Tibial nerve (tissue), 4 donors: ENCODE results near the gene ATXN3L. TPM values are rescaled to one million over a fixed set of nuclear protein-coding genes. Genes with fewer than 3 reads are reported as not detected.

Source experiments
- DNase-seq, 2 donors: peaks; one replicate each; pipeline ENCODE4 v3.0.0-alpha.2; 2019; ENCODE audit warnings: low spot score in 2 of 2
- H3K27ac ChIP-seq, 4 donors: fragments of 200-600 bp; sonication (generic) in 3 of 4; one replicate each; pipeline ENCODE4 v1.5.1; 2017 to 2019; ENCODE audit warnings: mild to moderate bottlenecking in 1 of 4
- H3K27me3 ChIP-seq, 2 donors: fragments of 200-600 bp; sonication (generic) in 1 of 2; one replicate each; pipeline versions ENCODE4 v1.5.1 to v1.6.0; 2017 to 2019
- H3K36me3 ChIP-seq, 3 donors: fragments of 200-600 bp; sonication (generic); one replicate each; pipeline ENCODE4 v1.5.1; 2018 to 2019
- H3K4me1 ChIP-seq, 4 donors: fragments of 200-600 bp; sonication (generic) in 3 of 4; one replicate each; pipeline ENCODE4 v1.5.1; 2017 to 2019
- H3K4me3 ChIP-seq, 4 donors: fragments of 200-600 bp; sonication (generic) in 3 of 4; one replicate each; pipeline ENCODE4 v1.5.1; 2017 to 2019; ENCODE audit warnings: mild to moderate bottlenecking in 1 of 4, moderate library complexity in 1 of 4
- H3K9me3 ChIP-seq, 4 donors: fragments of 200-600 bp; sonication (generic) in 3 of 4; one replicate each; pipeline ENCODE4 v1.5.1; 2017 to 2019
- EP300 ChIP-seq, 2 donors: sonication (generic); formaldehyde crosslinking; IDR thresholded peaks; one replicate each; pipeline ENCODE4 v1.6.1; 2017; ENCODE audit warnings: antibody characterized with exemption in 2 of 2, mild to moderate bottlenecking in 1 of 2
- POLR2A ChIP-seq, 2 donors: fragments of 450-650 bp; IDR thresholded peaks; one replicate each; pipeline ENCODE4 v1.6.1; 2017; ENCODE audit warnings: antibody characterized with exemption in 2 of 2, mild to moderate bottlenecking in 2 of 2, moderate library complexity in 2 of 2
- WGBS, 2 donors: methylation state at CpG; one replicate each; pipeline ENCODE4 v1.1.5; 2018; 5-methylcytosine and 5-hydroxymethylcytosine counted together
- total RNA-seq, 4 donors: library from RNA; depleted of rRNA; stranded (reverse); fragments of >200 nt; gene quantifications; one replicate each; pipeline ENCODE4 v1.1.0, GENCODE V29; 2016
- TF ChIP-seq, protein P1 (sequence below), 5 experiments: fragments of 200-600 bp in 3 of 5; fragments of 450-650 bp in 2 of 5; sonication (generic) in 3 of 5; IDR thresholded peaks; one replicate each; pipeline ENCODE4 v1.5.1; 2016 to 2019; ENCODE audit warnings: antibody characterized with exemption in 5 of 5, mild to moderate bottlenecking in 3 of 5, moderate library complexity in 2 of 5

The ATXN3L gene
- total RNA-seq, 4 donors from 2014 or later = not detected

DNA sequence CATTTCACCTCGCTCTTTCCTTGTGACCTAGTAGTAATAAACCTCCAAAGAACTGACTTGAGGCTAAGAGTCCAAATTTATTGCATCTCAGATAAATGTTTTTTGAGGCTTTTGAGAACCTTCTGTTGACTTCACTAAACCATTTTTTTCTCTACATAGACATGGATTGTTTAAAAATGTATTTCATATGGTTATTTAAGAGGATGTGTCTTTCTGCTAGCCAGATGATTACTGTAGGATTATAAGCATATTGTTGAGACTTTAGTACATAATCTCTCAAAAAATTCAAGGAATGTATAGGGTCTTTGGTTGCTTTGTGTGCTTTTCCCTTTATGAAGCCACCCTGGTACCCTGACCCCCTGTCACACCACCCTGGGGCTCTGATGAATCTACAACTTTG, 44.8 kb downstream of the ATXN3L start:
- Histone ChIP-seq H3K27ac (no peak overlapping the region), H3K9me3 (no peaks in the 10 kb centered on the region), H3K36me3 (no peaks in the 10 kb centered on the region), H3K4me1 (no peaks in the 10 kb centered on the region), H3K4me3 (no peak overlapping the region), H3K27me3 (no peaks in the 10 kb centered on the region)
- TF ChIP-seq EP300 (IDR thresholded peaks at IDR 0.05) = no peak
- TF ChIP-seq, protein P1, sequence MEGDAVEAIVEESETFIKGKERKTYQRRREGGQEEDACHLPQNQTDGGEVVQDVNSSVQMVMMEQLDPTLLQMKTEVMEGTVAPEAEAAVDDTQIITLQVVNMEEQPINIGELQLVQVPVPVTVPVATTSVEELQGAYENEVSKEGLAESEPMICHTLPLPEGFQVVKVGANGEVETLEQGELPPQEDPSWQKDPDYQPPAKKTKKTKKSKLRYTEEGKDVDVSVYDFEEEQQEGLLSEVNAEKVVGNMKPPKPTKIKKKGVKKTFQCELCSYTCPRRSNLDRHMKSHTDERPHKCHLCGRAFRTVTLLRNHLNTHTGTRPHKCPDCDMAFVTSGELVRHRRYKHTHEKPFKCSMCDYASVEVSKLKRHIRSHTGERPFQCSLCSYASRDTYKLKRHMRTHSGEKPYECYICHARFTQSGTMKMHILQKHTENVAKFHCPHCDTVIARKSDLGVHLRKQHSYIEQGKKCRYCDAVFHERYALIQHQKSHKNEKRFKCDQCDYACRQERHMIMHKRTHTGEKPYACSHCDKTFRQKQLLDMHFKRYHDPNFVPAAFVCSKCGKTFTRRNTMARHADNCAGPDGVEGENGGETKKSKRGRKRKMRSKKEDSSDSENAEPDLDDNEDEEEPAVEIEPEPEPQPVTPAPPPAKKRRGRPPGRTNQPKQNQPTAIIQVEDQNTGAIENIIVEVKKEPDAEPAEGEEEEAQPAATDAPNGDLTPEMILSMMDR (IDR thresholded peaks at IDR 0.05) = no peak
- TF ChIP-seq POLR2A (IDR thresholded peaks at IDR 0.05) = no peak
- DNase-seq = no peak
- WGBS, 2 donors = 95 to 100% methylated on average over 1 of the region's 1 CpG

DNA sequence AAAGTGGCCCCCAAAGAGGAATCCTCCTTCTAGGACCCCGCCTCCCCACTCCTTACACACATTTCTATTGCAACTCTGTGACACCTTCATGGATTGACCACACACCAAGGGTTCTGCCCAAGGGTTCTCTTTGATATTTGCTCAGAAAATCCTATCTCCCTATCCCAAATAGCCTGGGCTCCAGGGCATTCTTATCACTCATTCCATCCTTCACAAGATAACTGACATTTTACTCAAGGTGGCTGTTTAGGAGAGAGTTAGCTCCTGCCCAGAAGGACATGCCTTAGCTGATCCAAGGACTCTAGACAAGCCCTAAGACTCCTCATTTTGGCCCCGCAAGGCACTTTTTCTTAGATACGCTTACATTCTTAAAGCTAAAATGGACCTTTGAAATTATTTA, 47.4 kb downstream of the ATXN3L start:
- no peaks in the 10 kb centered on the region for H3K9me3 ChIP-seq
- no peaks in the 10 kb centered on the region for H3K36me3 ChIP-seq
- DNase-seq = no peak
- H3K27ac ChIP-seq = no peak overlapping the region
- no peaks in the 10 kb centered on the region for H3K4me1 ChIP-seq
- no peak overlapping the region for H3K4me3 ChIP-seq
- no peak for TF ChIP-seq EP300 (IDR thresholded peaks at IDR 0.05)
- no peak for TF ChIP-seq POLR2A (IDR thresholded peaks at IDR 0.05)
- TF ChIP-seq, protein P1 (IDR thresholded peaks at IDR 0.05) = no peak
- no peaks in the 10 kb centered on the region for H3K27me3 ChIP-seq
- WGBS, 2 donors = 91 to 92% methylated on average over 3 of the region's 3 CpGs

DNA sequence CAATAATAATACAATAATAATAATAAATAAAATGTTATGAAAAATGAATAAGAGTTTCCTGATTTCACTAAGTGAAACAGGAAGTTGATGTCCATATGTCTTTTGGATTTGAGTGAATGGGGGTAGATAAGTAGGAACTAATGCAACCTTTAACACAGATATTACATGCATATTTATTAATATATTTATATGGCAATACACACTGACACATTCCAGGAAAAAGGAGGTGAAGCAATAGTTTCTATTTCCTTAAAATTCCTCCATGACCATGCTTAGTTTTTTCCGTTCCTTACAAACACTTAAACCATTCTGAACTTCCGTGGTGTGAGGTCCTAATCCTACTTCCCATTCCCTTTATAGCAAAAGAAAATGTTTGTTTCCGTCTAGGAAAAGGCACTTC, 48.3 kb downstream of the ATXN3L start:
- Histone ChIP-seq H3K36me3 (no peaks in the 10 kb centered on the region), H3K4me1 (no peaks in the 10 kb centered on the region), H3K4me3 (no peak overlapping the region), H3K27me3 (no peaks in the 10 kb centered on the region), H3K9me3 (no peaks in the 10 kb centered on the region), H3K27ac (no peak overlapping the region)
- TF ChIP-seq, protein P1 (IDR thresholded peaks at IDR 0.05) = no peak
- TF ChIP-seq EP300 (IDR thresholded peaks at IDR 0.05) (no peak), POLR2A (IDR thresholded peaks at IDR 0.05) (no peak)
- no peak for DNase-seq
- 74 to 92% methylated on average over 3 of the region's 3 CpGs for WGBS, 2 donors

DNA sequence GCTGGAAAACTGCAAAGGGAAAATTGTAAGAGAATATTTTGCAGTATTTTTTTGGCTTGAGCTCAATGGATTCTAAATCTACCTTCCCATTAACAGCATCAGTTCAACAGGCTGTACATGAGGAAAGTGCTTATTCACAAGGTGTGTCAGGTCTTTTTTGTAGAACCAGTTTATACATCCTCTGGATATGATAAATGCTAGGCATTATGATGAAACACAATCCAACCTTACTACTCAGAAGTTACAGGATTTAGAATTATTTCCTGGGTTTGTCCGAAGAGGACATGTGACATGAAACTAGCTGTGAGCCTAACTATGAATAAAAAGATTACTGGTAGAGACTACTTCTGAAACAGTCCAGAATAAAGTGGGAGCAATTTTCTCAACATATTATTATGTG, 49.5 kb downstream of the ATXN3L start:
- Histone ChIP-seq H3K4me3 (no peak overlapping the region), H3K4me1 (no peaks in the 10 kb centered on the region), H3K9me3 (no peaks in the 10 kb centered on the region), H3K27ac (no peak overlapping the region), H3K27me3 (no peaks in the 10 kb centered on the region), H3K36me3 (no peaks in the 10 kb centered on the region)
- WGBS, 2 donors = 79 to 89% methylated on average over 1 of the region's 1 CpG
- TF ChIP-seq, protein P1 (IDR thresholded peaks at IDR 0.05) = no peak
- TF ChIP-seq EP300 (IDR thresholded peaks at IDR 0.05) = no peak
- TF ChIP-seq POLR2A (IDR thresholded peaks at IDR 0.05) = no peak
- DNase-seq = no peak

DNA sequence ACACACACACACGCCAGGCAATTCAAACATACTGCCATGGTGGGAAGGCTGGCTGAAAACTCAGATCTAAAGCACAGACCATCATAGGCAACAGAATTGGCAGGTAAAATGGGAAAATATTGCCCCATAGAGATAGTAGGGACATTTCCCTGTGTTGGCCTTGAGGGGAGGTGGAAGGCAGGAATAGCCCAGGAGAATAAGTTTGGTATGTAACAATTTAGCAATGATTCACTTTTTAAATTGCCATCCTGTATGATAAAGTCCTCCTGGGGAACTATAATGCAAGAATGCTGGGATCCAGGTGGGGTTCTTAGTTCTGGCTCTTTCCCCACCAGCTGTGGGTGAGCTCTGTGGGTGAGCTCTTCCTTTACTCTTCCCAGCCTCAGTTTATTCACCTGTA, 51.0 kb downstream of the ATXN3L start:
- no peak overlapping the region for H3K27ac ChIP-seq
- no peak for DNase-seq
- 86 to 100% methylated on average over 1 of the region's 1 CpG for WGBS, 2 donors
- no peaks in the 10 kb centered on the region for H3K4me1 ChIP-seq
- TF ChIP-seq EP300 (IDR thresholded peaks at IDR 0.05) (no peak), POLR2A (IDR thresholded peaks at IDR 0.05) (no peak)
- TF ChIP-seq, protein P1 (IDR thresholded peaks at IDR 0.05) = no peak
- no peak overlapping the region for H3K4me3 ChIP-seq
- H3K36me3 ChIP-seq = no peaks in the 10 kb centered on the region
- H3K9me3 ChIP-seq = no peaks in the 10 kb centered on the region
- no peaks in the 10 kb centered on the region for H3K27me3 ChIP-seq

Other genes with a start within 250 kb of the ATXN3L start
- gene EGFL6, start 249.5 kb upstream of the ATXN3L start, total RNA-seq = not detected